Fibroblast of lung (primary cell): ENCODE data around the gene SPG21. TPM values are rescaled to one million over a fixed set of nuclear protein-coding genes. Genes with fewer than 3 reads are reported as not detected.

Source experiments
- DNase-seq, 2 donors: peaks; one replicate each; pipeline versions ENCODE4 v3.0.0 to v3.0.0-alpha.2; 2010; ENCODE audit warnings: low read depth in 2 of 2
- H2AFZ ChIP-seq: 2 replicates; pipeline ENCODE4 v1.5.1; 2012; ENCODE audit warnings: low read length, control low read depth, inconsistent platforms
- H3K27ac ChIP-seq: 2 replicates; pipeline ENCODE4 v1.5.1; 2011; ENCODE audit warnings: low read length, control low read depth; ENCODE audit not compliant: insufficient read depth
- H3K27me3 ChIP-seq: 2 replicates; pipeline ENCODE4 v1.5.1; 2011; ENCODE audit warnings: mild to moderate bottlenecking, low read length; ENCODE audit not compliant: control insufficient read depth, insufficient read depth
- H3K36me3 ChIP-seq: 2 replicates; pipeline ENCODE4 v1.5.1; 2011; ENCODE audit warnings: low read length; ENCODE audit not compliant: control insufficient read depth, insufficient read depth
- H3K4me1 ChIP-seq: 2 replicates; pipeline ENCODE4 v1.5.1; 2011; ENCODE audit warnings: low read length; ENCODE audit not compliant: control insufficient read depth, insufficient read depth; ENCODE audit errors: extremely low read depth
- H3K4me2 ChIP-seq: 2 replicates; pipeline ENCODE4 v1.5.1; 2011; ENCODE audit warnings: low read length, control low read depth; ENCODE audit not compliant: insufficient read depth; ENCODE audit errors: extremely low read depth
- H3K4me3 ChIP-seq, 4 experiments: fragments of 200-600 bp in 1 of 4; sonication (generic) in 1 of 4; replicated peaks in 1 of 4; 2 replicates each; pipeline ENCODE4 v1.5.1; 2011 to 2016; ENCODE audit warnings: low read length in 4 of 4, low read depth in 3 of 4, mild to moderate bottlenecking in 3 of 4, control low read depth in 2 of 4, inconsistent platforms in 1 of 4, mixed read lengths in 1 of 4; ENCODE audit not compliant: insufficient read depth in 1 of 4; ENCODE audit errors: control extremely low read depth in 1 of 4
- H3K79me2 ChIP-seq: 2 replicates; pipeline ENCODE4 v1.5.1; 2012; ENCODE audit warnings: mild to moderate bottlenecking, low read length, inconsistent platforms; ENCODE audit not compliant: control insufficient read depth, insufficient read depth
- H3K9ac ChIP-seq: 2 replicates; pipeline ENCODE4 v1.5.1; 2011; ENCODE audit warnings: mild to moderate bottlenecking, low read length, control low read depth; ENCODE audit not compliant: insufficient read depth
- H3K9me3 ChIP-seq: 2 replicates; pipeline ENCODE4 v1.5.1; 2012; ENCODE audit warnings: low read depth, low read length; ENCODE audit not compliant: control insufficient read depth, insufficient read depth
- H4K20me1 ChIP-seq: 2 replicates; pipeline ENCODE4 v1.5.1; 2011; ENCODE audit warnings: low read length; ENCODE audit not compliant: control insufficient read depth, insufficient read depth; ENCODE audit errors: extremely low read depth
- CTCF ChIP-seq, 2 donors: IDR thresholded peaks in 1 of 2; conservative IDR thresholded peaks in 1 of 2; 1 replicate in 1 of 2; 2 replicates in 1 of 2; pipeline ENCODE4 v1.5.1; 2011 to 2012; ENCODE audit warnings: low read length in 2 of 2, control low read depth in 1 of 2, inconsistent platforms in 1 of 2, low read depth in 1 of 2, mild to moderate bottlenecking in 1 of 2
- EZH2 ChIP-seq: IDR thresholded peaks from 2 replicates; pipeline ENCODE4 v1.5.1; 2012; ENCODE audit warnings: low read length, control low read depth, mild to moderate bottlenecking; ENCODE audit errors: missing control alignments
- polyA plus RNA-seq, 2 donors: library from polyadenylated mRNA; depleted of rRNA in 1 of 2; stranded (reverse) in 1 of 2; unstranded in 1 of 2; fragments of >200 nt; gene quantifications; 2 replicates each; pipeline ENCODE4 v1.2.1, GENCODE V29; 2011 to 2012; ENCODE audit warnings: missing spikeins in 1 of 2
- total RNA-seq: library from RNA; depleted of rRNA; stranded (reverse); fragments of >200 nt; gene quantifications from 2 replicates; pipeline ENCODE4 v1.2.1, GENCODE V29; 2014

The SPG21 gene
- total and polyA plus RNA-seq, 2 donors (not counting 1 experiment from before 2014, with no cell fraction given), result 68.4 to 95.3 TPM

DNA sequence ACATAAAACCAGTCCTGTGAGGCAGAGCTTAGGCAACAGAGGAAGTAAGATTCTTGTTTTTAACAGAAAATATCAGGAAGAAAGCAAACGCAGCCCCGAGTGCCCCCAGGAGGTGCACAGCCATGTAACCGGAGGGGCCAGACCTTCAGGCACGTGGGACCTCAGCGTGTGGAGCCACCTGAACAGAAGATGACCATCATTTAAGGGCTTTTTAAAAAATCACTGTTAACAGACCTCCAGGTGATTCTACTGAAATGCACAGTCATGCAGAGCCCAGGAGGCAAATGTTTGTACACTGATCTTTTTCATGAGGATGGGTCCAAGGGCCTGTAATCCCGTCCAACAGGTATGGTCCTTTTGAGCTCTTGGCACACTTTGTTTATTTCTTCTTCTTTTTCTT, 38.8 kb downstream of the SPG21 start:
- Histone ChIP-seq H3K27me3 (no peaks in the 10 kb centered on the region), H3K9ac (no peak overlapping the region), H2AFZ (no peak overlapping the region), H4K20me1 (no peaks in the 10 kb centered on the region), H3K9me3 (no peaks in the 10 kb centered on the region), H3K4me2 (no peak overlapping the region), H3K4me3 (no peak overlapping the region), H3K4me1 (no peaks in the 10 kb centered on the region), H3K27ac (no peak overlapping the region), H3K79me2 (no peaks in the 10 kb centered on the region), H3K36me3 (no peaks in the 10 kb centered on the region)
- no peak for TF ChIP-seq EZH2
- TF ChIP-seq CTCF (conservative IDR thresholded peaks at IDR 0.05 in 1 of 2, IDR thresholded peaks at IDR 0.05 in 1 of 2; ENCODE audit: low read depth in 1 of 2, low read length in 2 of 2), result no peak
- DNase-seq, result no peak

DNA sequence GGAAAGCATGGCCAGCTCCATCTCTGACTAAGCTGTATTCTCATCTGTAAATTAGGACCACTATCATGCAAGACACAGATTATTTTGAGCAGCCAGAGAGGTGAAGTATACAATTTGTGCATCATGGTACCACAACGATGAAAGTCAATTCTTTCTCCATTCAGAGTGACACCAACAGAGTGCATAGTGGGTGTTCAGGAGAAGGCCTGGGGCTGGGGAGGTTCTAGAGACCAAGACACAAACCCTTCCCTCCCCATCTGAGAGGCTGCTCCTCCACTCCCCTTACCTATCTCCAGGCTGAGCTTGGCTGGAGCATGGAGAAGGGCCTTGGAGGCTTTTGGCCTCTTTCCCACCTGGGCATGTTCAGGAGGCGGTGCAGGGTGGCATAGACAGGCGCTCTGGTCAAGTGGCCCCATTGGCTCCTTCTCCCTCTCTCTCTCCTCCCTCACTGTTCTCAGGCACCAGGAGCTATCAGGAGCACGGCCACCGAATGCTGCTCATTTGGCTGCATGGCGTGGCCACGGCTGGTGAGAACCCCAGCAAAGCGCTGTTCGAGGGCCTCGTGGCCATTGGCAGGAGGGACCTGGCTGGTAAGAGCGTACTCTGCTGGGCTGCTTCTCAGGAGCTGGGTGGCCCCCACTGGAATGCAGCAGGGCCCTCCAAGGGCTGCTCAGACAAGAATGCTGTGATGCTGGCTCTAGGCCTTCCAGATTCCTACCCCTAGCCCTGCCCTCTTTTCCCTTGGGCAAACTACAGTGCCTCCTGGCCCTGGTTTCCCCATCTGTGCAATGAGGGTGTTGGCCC, 40.1 kb downstream of the SPG21 start:
- TF ChIP-seq EZH2, result no peak
- TF ChIP-seq CTCF (conservative IDR thresholded peaks at IDR 0.05 in 1 of 2, IDR thresholded peaks at IDR 0.05 in 1 of 2; ENCODE audit: low read depth in 1 of 2, low read length in 2 of 2), result no peak
- Histone ChIP-seq H3K27ac (no peak overlapping the region), H3K79me2 (no peaks in the 10 kb centered on the region), H3K4me3 (no peak overlapping the region), H3K9ac (no peak overlapping the region), H4K20me1 (no peaks in the 10 kb centered on the region), H3K4me2 (no peak overlapping the region), H3K4me1 (no peaks in the 10 kb centered on the region), H2AFZ (no peak overlapping the region), H3K9me3 (no peaks in the 10 kb centered on the region), H3K27me3 (no peaks in the 10 kb centered on the region), H3K36me3 (no peaks in the 10 kb centered on the region)
- no peak for DNase-seq

GRCh38 chr15:64948916-64949315, 40.8 kb downstream of the SPG21 start:
- Histone ChIP-seq H3K36me3 (no peaks in the 10 kb centered on the region), H3K79me2 (no peaks in the 10 kb centered on the region), H3K27me3 (no peaks in the 10 kb centered on the region), H4K20me1 (no peaks in the 10 kb centered on the region), H3K27ac (no peak overlapping the region), H3K9me3 (no peaks in the 10 kb centered on the region), H2AFZ (no peak overlapping the region), H3K9ac (no peak overlapping the region), H3K4me3 (no peak overlapping the region), H3K4me1 (no peaks in the 10 kb centered on the region), H3K4me2 (no peak overlapping the region)
- TF ChIP-seq EZH2 (no peak), CTCF (conservative IDR thresholded peaks at IDR 0.05 in 1 of 2, IDR thresholded peaks at IDR 0.05 in 1 of 2; ENCODE audit: low read depth in 1 of 2, low read length in 2 of 2) (no peak)
- no peak for DNase-seq
